Bronchus fibroblast of lung (primary cell): ENCODE results near the gene FKBP11. TPM values are rescaled to one million over a fixed set of nuclear protein-coding genes. Genes with fewer than 3 reads are reported as not detected.

Experiments
- total RNA-seq: library from RNA; depleted of rRNA; stranded (reverse); fragments of >200 nt; gene quantifications from 2 replicates; pipeline ENCODE4 v1.2.3, GENCODE V29; 2015

FKBP11 gene
- total RNA-seq: 40.3 and 47.1 TPM in 2 replicates

DNA sequence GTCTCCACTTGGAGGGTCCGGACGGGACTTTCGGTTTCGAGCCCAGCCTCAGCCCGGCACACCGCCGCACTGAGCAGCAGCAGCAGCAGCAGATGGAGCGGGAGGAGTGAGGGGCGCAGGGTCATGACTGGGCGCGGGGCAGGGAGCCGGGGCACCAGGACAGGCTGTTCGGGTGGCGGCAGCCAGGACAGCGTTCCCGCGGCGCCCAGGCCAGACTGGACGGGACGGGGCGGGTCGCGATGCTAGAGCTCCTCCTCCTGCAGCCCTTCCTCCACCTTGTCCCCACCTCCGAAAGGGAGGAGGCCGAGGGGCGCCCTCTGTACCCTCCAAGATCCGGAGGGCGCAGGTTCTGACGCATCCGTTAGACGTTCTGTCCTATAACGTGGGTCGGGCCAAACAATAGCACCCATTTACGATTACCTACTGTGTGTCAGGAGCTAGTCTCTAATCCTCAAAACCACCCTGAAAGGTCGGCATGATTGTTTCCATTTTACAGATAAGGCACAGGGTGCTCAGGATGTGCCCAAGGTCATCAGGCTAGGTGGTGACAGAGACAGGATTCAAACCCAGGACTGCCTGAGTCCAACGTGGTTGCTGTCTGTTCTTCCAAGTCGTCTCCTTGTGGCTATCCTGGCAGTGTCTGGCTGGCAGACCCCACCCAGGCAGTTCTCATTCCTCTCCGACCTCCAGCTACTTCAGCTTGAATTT lies at the start of gene FKBP11:
FKBP11 (minus strand) TSS at position 189 of the 708 bp plus-strand sequence; CDS start at position 125, 64 bp downstream.

DNA sequence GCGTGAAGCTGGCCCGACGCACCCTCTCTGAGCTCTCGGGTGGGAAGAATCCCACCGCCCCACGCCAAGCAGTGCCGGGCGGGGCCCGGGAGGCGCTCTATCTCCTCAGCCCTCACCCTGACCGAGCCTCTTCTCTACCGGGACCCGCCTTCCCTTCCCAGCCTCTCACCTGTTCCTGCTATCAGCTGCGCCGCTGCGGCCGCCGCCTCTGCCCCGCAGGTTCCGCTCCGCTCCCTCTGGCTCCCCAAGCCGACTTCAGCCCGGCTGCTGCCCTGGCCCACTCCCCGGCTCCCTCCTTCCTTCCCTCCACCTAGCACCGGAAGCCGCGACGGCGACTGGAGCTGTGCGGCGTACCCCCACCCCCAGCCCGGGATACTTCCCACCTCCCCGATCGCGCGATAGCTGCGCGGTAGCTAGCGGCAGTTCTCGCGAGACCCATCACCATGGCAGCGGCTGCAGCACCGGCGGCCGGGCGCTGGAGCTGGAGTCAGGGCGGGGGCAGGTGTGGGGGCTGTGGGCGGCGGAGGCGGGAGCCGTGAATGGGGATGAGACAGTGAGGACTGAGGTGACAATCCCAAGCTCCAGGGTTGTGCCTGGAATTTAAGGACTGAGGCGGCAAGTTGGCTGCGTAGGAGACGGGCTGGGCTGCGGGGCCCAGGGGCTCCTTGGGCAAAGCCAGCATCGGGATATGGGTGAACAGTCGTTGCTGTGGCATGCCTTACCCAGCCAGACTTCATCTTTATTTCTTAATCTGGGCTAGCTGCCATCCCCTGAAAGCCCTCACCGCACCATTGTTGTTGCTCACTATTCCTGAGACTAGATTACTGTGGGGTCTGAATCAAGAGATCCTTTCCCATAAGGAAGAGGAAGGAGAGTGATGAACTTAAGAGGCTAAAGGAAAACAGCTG lies 32.1 kb upstream of the FKBP11 start, which contains the start of gene ARF3:
ARF3 (minus strand) TSS at position 347 of the 908 bp plus-strand sequence. CDS start 16,392 bp downstream, outside the sequence.

Other genes starting within 250 kb of the FKBP11 start
- gene KANSL2, start 243.3 kb downstream of the FKBP11 start, total RNA-seq: 35.8 and 39.0 TPM in 2 replicates
- 11.8 and 12.5 TPM in 2 replicates for gene CCNT1, start 208.8 kb downstream of the FKBP11 start, total RNA-seq
- gene ADCY6, start 136.4 kb downstream of the FKBP11 start, total RNA-seq: 12.6 and 13.3 TPM in 2 replicates
- gene CACNB3, start 107.0 kb downstream of the FKBP11 start, total RNA-seq: 20.4 and 26.1 TPM in 2 replicates
- gene DDX23, start 73.3 kb downstream of the FKBP11 start, total RNA-seq: 48.3 and 49.1 TPM in 2 replicates
- 0.30 TPM in 1 of 2 replicates, not detected in the other for gene RND1, start 59.6 kb downstream of the FKBP11 start, total RNA-seq
- gene ARF3, start 32.0 kb upstream of the FKBP11 start, total RNA-seq: 66.6 and 75.1 TPM in 2 replicates
- gene WNT10B, start 46.2 kb upstream of the FKBP11 start, total RNA-seq: 0.15 and 0.34 TPM in 2 replicates
- not detected in 2 replicates for gene WNT1, start 52.8 kb upstream of the FKBP11 start, total RNA-seq
- gene DDN, start 73.9 kb upstream of the FKBP11 start, total RNA-seq: not detected in 2 replicates
- gene PRKAG1, start 93.3 kb upstream of the FKBP11 start, total RNA-seq: 70.3 and 76.0 TPM in 2 replicates
- gene KMT2D, start 135.3 kb upstream of the FKBP11 start, total RNA-seq: 11.3 and 14.6 TPM in 2 replicates
- 1.0 and 1.5 TPM in 2 replicates for gene RHEBL1, start 144.5 kb upstream of the FKBP11 start, total RNA-seq
- not detected in 2 replicates for gene DHH, start 169.3 kb upstream of the FKBP11 start, total RNA-seq
- 31.5 and 32.1 TPM in 2 replicates for gene LMBR1L, start 185.4 kb upstream of the FKBP11 start, total RNA-seq
- gene TUBA1B, start 205.9 kb upstream of the FKBP11 start, total RNA-seq: 5,023 and 5,211 TPM in 2 replicates